ENCODE results near the gene ACSF2. TPM values are rescaled to one million over a fixed set of nuclear protein-coding genes. Genes with fewer than 3 reads are reported as not detected.
"Not testable (repeated sequence)": the region's sequence is repeated elsewhere in the genome, so short reads cannot be mapped to it uniquely, and the experiment has no call there.

The ACSF2 gene
- total RNA-seq, 1 experiment from 2014 or later, result 11.2 TPM

- DNase-seq (ENCODE audit: low read depth, low spot score); in situ Hi-C loops (cut with HindIII; ENCODE audit: low pct_unique_long_range_greater_than_20kb, low sequenced_read_pairs): not testable (repeated sequence)
These were observed 26.4 kb upstream of the ACSF2 start for GRCh38 chr17:50399591-50399990.

GRCh38 chr17:50405351-50405750 lies 20.7 kb upstream of the ACSF2 start:
- in situ Hi-C loops (cut with HindIII; ENCODE audit: low pct_unique_long_range_greater_than_20kb, low sequenced_read_pairs); DNase-seq (ENCODE audit: low read depth, low spot score): not testable (repeated sequence)

GRCh38 chr17:50406578-50406977 lies 19.4 kb upstream of the ACSF2 start:
- no peak for DNase-seq (ENCODE audit: low read depth, low spot score)
- in situ Hi-C loops (cut with HindIII; ENCODE audit: low pct_unique_long_range_greater_than_20kb, low sequenced_read_pairs), result no loop called here

- no peak for DNase-seq (ENCODE audit: low read depth, low spot score)
- in situ Hi-C loops (cut with HindIII; ENCODE audit: low pct_unique_long_range_greater_than_20kb, low sequenced_read_pairs), result no loop called here
These were observed 18.1 kb upstream of the ACSF2 start for GRCh38 chr17:50407921-50408320.

GRCh38 chr17:50412188-50412732 lies 13.8 kb upstream of the ACSF2 start:
- in situ Hi-C loops (cut with HindIII; ENCODE audit: low pct_unique_long_range_greater_than_20kb, low sequenced_read_pairs), result no loop called here
- DNase-seq (ENCODE audit: low read depth, low spot score), result no peak

- no peak for DNase-seq (ENCODE audit: low read depth, low spot score)
- in situ Hi-C loops (cut with HindIII; ENCODE audit: low pct_unique_long_range_greater_than_20kb, low sequenced_read_pairs), result no loop called here
These were observed 11.2 kb upstream of the ACSF2 start for GRCh38 chr17:50414808-50415207.

GRCh38 chr17:50419577-50419976 lies 6.4 kb upstream of the ACSF2 start:
- DNase-seq (ENCODE audit: low read depth, low spot score); in situ Hi-C loops (cut with HindIII; ENCODE audit: low pct_unique_long_range_greater_than_20kb, low sequenced_read_pairs): not testable (repeated sequence)

GRCh38 chr17:50420419-50421112 lies 5.5 kb upstream of the ACSF2 start:
- peak; percentile 73 for DNase-seq (ENCODE audit: low read depth, low spot score)
- in situ Hi-C loops (cut with HindIII; ENCODE audit: low pct_unique_long_range_greater_than_20kb, low sequenced_read_pairs), result no loop called here

GRCh38 chr17:50421308-50422051 lies 4.5 kb upstream of the ACSF2 start:
- in situ Hi-C loops (cut with HindIII; ENCODE audit: low pct_unique_long_range_greater_than_20kb, low sequenced_read_pairs), result no loop called here
- DNase-seq (ENCODE audit: low read depth, low spot score), result no peak

GRCh38 chr17:50422738-50423137 lies 3.3 kb upstream of the ACSF2 start:
- DNase-seq (ENCODE audit: low read depth, low spot score), result no peak
- in situ Hi-C loops (cut with HindIII; ENCODE audit: low pct_unique_long_range_greater_than_20kb, low sequenced_read_pairs), result no loop called here

- in situ Hi-C loops (cut with HindIII; ENCODE audit: low pct_unique_long_range_greater_than_20kb, low sequenced_read_pairs), result no loop called here
- DNase-seq (ENCODE audit: low read depth, low spot score), result peak; percentile 61
These were observed 2.4 kb upstream of the ACSF2 start for GRCh38 chr17:50423553-50424159.

- in situ Hi-C loops (cut with HindIII; ENCODE audit: low pct_unique_long_range_greater_than_20kb, low sequenced_read_pairs), result no loop called here
- DNase-seq (ENCODE audit: low read depth, low spot score), result no peak
These were observed 1.6 kb upstream of the ACSF2 start for GRCh38 chr17:50424246-50424995.

- in situ Hi-C loops (cut with HindIII; ENCODE audit: low pct_unique_long_range_greater_than_20kb, low sequenced_read_pairs), result no loop called here
- DNase-seq (ENCODE audit: low read depth, low spot score), result no peak
These were observed 879 bp upstream of the ACSF2 start for GRCh38 chr17:50424996-50425681.

- in situ Hi-C loops (cut with HindIII; ENCODE audit: low pct_unique_long_range_greater_than_20kb, low sequenced_read_pairs), result no loop called here
- no peak for DNase-seq (ENCODE audit: low read depth, low spot score)
These were observed 409 bp downstream of the ACSF2 start for GRCh38 chr17:50426472-50426782.

- peak; percentile 61 for DNase-seq (ENCODE audit: low read depth, low spot score)
- in situ Hi-C loops (cut with HindIII; ENCODE audit: low pct_unique_long_range_greater_than_20kb, low sequenced_read_pairs), result no loop called here
These were observed 1.1 kb downstream of the ACSF2 start for GRCh38 chr17:50426814-50427787.

GRCh38 chr17:50428126-50428525 lies 2.1 kb downstream of the ACSF2 start:
- DNase-seq (ENCODE audit: low read depth, low spot score); in situ Hi-C loops (cut with HindIII; ENCODE audit: low pct_unique_long_range_greater_than_20kb, low sequenced_read_pairs): not testable (repeated sequence)

Measured in SK-MEL-5 (cell line).